Chondrocyte (in vitro differentiated cells): ENCODE results near the gene IQCE. TPM values are rescaled to one million over a fixed set of nuclear protein-coding genes. Genes with fewer than 3 reads are reported as not detected.

Source experiments
- microRNA-seq: library from miRNA; unstranded; fragments of <30 nt; microRNA quantifications from one replicate; pipeline ENCODE4 v1.2.0, GENCODE V29; 2020; ENCODE audit warnings: borderline number of aligned reads
- total RNA-seq: library from RNA; stranded (reverse); gene quantifications from 3 replicates; pipeline ENCODE4 v1.2.1, GENCODE V29; 2021

Gene IQCE
- total RNA-seq, 1 donor from 2014 or later, result 10.0 TPM

Small RNA genes within 50 kb of the gene (microRNA-seq; reads per million reads assigned to microRNA genes)
- not detected for gene MIR4648

Other genes starting within 250 kb of the IQCE start
- 34.4 to 45.4 TPM (median 37.2 TPM) in 3 replicates for gene SNX8, start 244.5 kb upstream of the IQCE start, total RNA-seq
- 120 to 135 TPM (median 121 TPM) in 3 replicates for gene EIF3B, start 204.2 kb upstream of the IQCE start, total RNA-seq
- 20.7 to 31.5 TPM (median 22.4 TPM) in 3 replicates for gene CHST12, start 155.4 kb upstream of the IQCE start, total RNA-seq
- gene GRIFIN, start 82.6 kb upstream of the IQCE start, total RNA-seq, result not detected in 3 replicates
- gene LFNG, start 39.2 kb upstream of the IQCE start, total RNA-seq, result 36.7 to 39.9 TPM (median 39.9 TPM) in 3 replicates
- 19.6 to 30.6 TPM (median 21.0 TPM) in 3 replicates for gene BRAT1, start 3.5 kb upstream of the IQCE start, total RNA-seq
- 196 to 209 TPM (median 198 TPM) in 3 replicates for gene TTYH3, start 73.0 kb downstream of the IQCE start, total RNA-seq
- gene AMZ1, start 129.2 kb downstream of the IQCE start, total RNA-seq, result 9.1 to 11.1 TPM (median 9.6 TPM) in 3 replicates